Endometrial microvascular endothelial cells (primary cell): ENCODE measurements around the gene BUB3. TPM values are rescaled to one million over a fixed set of nuclear protein-coding genes. Genes with fewer than 3 reads are reported as not detected.

ENCODE experiments used
- in situ Hi-C: cut with HindIII; loops from 2 replicates; pipeline ENCODE4 v1.10.0; 2017; ENCODE audit warnings: low sequenced_read_pairs, low pct_unique_long_range_greater_than_20kb; ENCODE audit errors: inconsistent ontology term
- total RNA-seq: library from RNA; depleted of rRNA; stranded (reverse); fragments of >200 nt; gene quantifications from one replicate; pipeline ENCODE4 v1.2.3, GENCODE V29; 2015; ENCODE audit errors: inconsistent ontology term

BUB3 gene
- total RNA-seq, 1 donor from 2014 or later: 295 TPM

- in situ Hi-C loops: no loop called here
These were observed 26.2 kb downstream of the BUB3 start for GRCh38 chr10:123180101-123181090.

- in situ Hi-C loops: no loop called here
These were observed 29.5 kb downstream of the BUB3 start for GRCh38 chr10:123183724-123184123.

GRCh38 chr10:123187781-123188180 is 33.6 kb downstream of the BUB3 start:
- in situ Hi-C loops: no loop called here

- in situ Hi-C loops: no loop called here
These were observed 37.7 kb downstream of the BUB3 start for GRCh38 chr10:123191886-123192285.

GRCh38 chr10:123194056-123194455 is 39.9 kb downstream of the BUB3 start:
- in situ Hi-C loops: no loop called here

GRCh38 chr10:123200531-123200930 is 46.3 kb downstream of the BUB3 start:
- in situ Hi-C loops: no loop called here

- in situ Hi-C loops: no loop called here
These were observed 48.3 kb downstream of the BUB3 start for GRCh38 chr10:123202506-123202905.

GRCh38 chr10:123203393-123204126 is 49.4 kb downstream of the BUB3 start:
- in situ Hi-C loops: no loop called here

- in situ Hi-C loops: no loop called here
These were observed 49.9 kb downstream of the BUB3 start for GRCh38 chr10:123204127-123204461.

GRCh38 chr10:123205041-123205440 is 50.8 kb downstream of the BUB3 start:
- in situ Hi-C loops: no loop called here

- in situ Hi-C loops: no loop called here
These were observed 57.9 kb downstream of the BUB3 start for GRCh38 chr10:123212063-123212462.

GRCh38 chr10:123212640-123213039 is 58.4 kb downstream of the BUB3 start:
- in situ Hi-C loops: no loop called here

- in situ Hi-C loops: no loop called here
These were observed 59.0 kb downstream of the BUB3 start for GRCh38 chr10:123213192-123213591.

Other genes starting within 250 kb of the BUB3 start
- not detected for gene FAM24A, start 243.8 kb upstream of the BUB3 start, total RNA-seq
- gene C10orf88, start 200.2 kb upstream of the BUB3 start, total RNA-seq: 11.2 TPM
- 4.8 TPM for gene PSTK, start 174.0 kb upstream of the BUB3 start, total RNA-seq
- gene IKZF5, start 145.6 kb upstream of the BUB3 start, total RNA-seq: 4.6 TPM
- gene ACADSB, start 145.4 kb upstream of the BUB3 start, total RNA-seq: 4.8 TPM
- gene HMX3, start 18.4 kb upstream of the BUB3 start, total RNA-seq: not detected
- not detected for gene HMX2, start 6.3 kb upstream of the BUB3 start, total RNA-seq